Right lobe of liver (tissue), 6 donors: Measurements from ENCODE around the gene ERCC8. TPM values are rescaled to one million over a fixed set of nuclear protein-coding genes. Genes with fewer than 3 reads are reported as not detected.
"Not testable (repeated sequence)": the region's sequence is repeated elsewhere in the genome, so short reads cannot be mapped to it uniquely, and the experiment has no call there.

Experiments used
- ATAC-seq, 4 donors: fragments of 200-7000 bp; cut with Tn5 transposase; one replicate each; pipeline ENCODE4 v1.9.1; 2020; ENCODE audit warnings: mild to moderate bottlenecking in 4 of 4, moderate library complexity in 4 of 4
- DNase-seq, 3 donors: peaks; one replicate each; pipeline ENCODE4 v3.0.0-alpha.2; 2020
- H3K27ac ChIP-seq, 3 donors: fragments of 200-600 bp; one replicate each; pipeline ENCODE4 v1.8.0; 2022
- H3K27me3 ChIP-seq, 2 donors: fragments of 200-600 bp; one replicate each; pipeline ENCODE4 v1.8.0; 2022
- H3K36me3 ChIP-seq, 4 donors: fragments of 200-600 bp; sonication (generic) in 1 of 4; one replicate each; pipeline versions ENCODE4 v1.5.1 to v1.8.0; 2017 to 2022; ENCODE audit warnings: control low read depth in 1 of 4
- H3K4me1 ChIP-seq, 4 donors: fragments of 200-600 bp; sonication (generic) in 1 of 4; one replicate each; pipeline versions ENCODE4 v1.5.1 to v1.8.0; 2017 to 2022; ENCODE audit warnings: control low read depth in 1 of 4
- H3K4me3 ChIP-seq, 3 donors: fragments of 200-600 bp; one replicate each; pipeline ENCODE4 v1.8.0; 2022
- H3K9me3 ChIP-seq, 4 donors: fragments of 200-600 bp; sonication (generic) in 1 of 4; one replicate each; pipeline versions ENCODE4 v1.5.1 to v1.8.0; 2017 to 2022; ENCODE audit warnings: control low read depth in 1 of 4
- CTCF ChIP-seq, 4 donors: fragments of 200-600 bp in 3 of 4; fragments of 450-650 bp in 1 of 4; IDR thresholded peaks; one replicate each; pipeline versions ENCODE4 v1.5.1 to v1.8.0; 2016 to 2022; ENCODE audit warnings: antibody characterized with exemption in 4 of 4, mild to moderate bottlenecking in 2 of 4
- POLR2A ChIP-seq: fragments of 450-650 bp; IDR thresholded peaks from one replicate; pipeline ENCODE4 v1.6.1; 2017; ENCODE audit warnings: antibody characterized with exemption, mild to moderate bottlenecking
- WGBS: methylation state at CpG from one replicate; pipeline ENCODE4 v1.1.6; 2018; ENCODE audit warnings: low coverage, low lambda C conversion rate; ENCODE audit not compliant: insufficient coverage; ENCODE audit errors: missing lambda C conversion rate; 5-methylcytosine and 5-hydroxymethylcytosine counted together
- intact Hi-C, 2 donors: fragments of 100-400 bp; cut with DNase I; formaldehyde crosslinking; loops; one replicate each; pipeline versions ENCODE4 v1.11.2 to v1.14.1; 2022
- total RNA-seq, 6 experiments: library from RNA; depleted of rRNA in 2 of 6; stranded (reverse); fragments of >200 nt in 2 of 6; fragmentation: NEBNext Ultra II Directional in 3 of 6; extraction: Animal tissue kit (Norgen Biotek cat#: 25700) in 3 of 6; gene quantifications; one replicate each; pipeline versions ENCODE4 v1.1.0 to v1.2.4, GENCODE V29; 2016 to 2023
- donor health status: DM: no; HTN: yes; CAD: no.
- donor health status: DM: no; HTN: no; CAD: no.
- donor health status: DM: no; HTN: no; CAD: no.
- donor health status: DM: no; HTN: yes; CAD: no.
- donor health status: DM: no; HTN: yes; CAD: no.

ERCC8 gene
- total RNA-seq, 6 experiments from 2014 or later = 4.0 to 10.7 (median 4.5) TPM

DNA sequence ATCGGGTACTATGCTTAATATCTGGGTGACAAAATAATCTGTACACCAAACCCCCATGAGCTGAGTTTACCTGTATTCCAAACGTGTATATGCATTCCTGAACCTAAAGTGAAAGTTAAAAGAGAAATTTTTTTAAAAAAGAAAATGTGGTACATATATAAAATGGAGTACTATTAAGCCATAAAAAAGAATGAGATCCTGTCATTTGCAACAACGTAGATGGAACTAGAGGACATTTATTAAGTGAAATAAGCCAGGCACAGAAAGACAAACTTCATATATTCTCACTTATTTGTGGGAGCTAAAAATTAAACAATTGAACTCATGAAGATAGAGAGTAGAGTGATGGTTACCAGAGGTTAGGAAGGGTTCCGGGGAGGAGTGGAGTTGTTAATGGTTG is 44.9 kb upstream of the ERCC8 start:
- H3K27me3 ChIP-seq = no peaks in the 10 kb centered on the region
- H3K27ac ChIP-seq = no peak overlapping the region
- WGBS = 88% methylated on average over 4 of the region's 4 CpGs
- ATAC-seq (no peak), DNase-seq (no peak)
- H3K4me1 ChIP-seq = no peaks in the 10 kb centered on the region
- intact Hi-C loops = no loop called here
- TF ChIP-seq CTCF (IDR thresholded peaks at IDR 0.05) (no peak), POLR2A (no peak)
- no peaks in the 10 kb centered on the region for H3K36me3 ChIP-seq
- H3K9me3 ChIP-seq = no peaks in the 10 kb centered on the region
- H3K4me3 ChIP-seq = no peak overlapping the region

- intact Hi-C loops, DNase-seq, H3K27me3 ChIP-seq, H3K4me3 ChIP-seq, H3K27ac ChIP-seq, ATAC-seq, H3K4me1 ChIP-seq, H3K36me3 ChIP-seq, H3K9me3 ChIP-seq: not testable (repeated sequence)
- 78% methylated on average over 3 of the region's 3 CpGs for WGBS
Observed at GRCh38 chr5:60982127-60982526, 37.3 kb upstream of the ERCC8 start.

DNA sequence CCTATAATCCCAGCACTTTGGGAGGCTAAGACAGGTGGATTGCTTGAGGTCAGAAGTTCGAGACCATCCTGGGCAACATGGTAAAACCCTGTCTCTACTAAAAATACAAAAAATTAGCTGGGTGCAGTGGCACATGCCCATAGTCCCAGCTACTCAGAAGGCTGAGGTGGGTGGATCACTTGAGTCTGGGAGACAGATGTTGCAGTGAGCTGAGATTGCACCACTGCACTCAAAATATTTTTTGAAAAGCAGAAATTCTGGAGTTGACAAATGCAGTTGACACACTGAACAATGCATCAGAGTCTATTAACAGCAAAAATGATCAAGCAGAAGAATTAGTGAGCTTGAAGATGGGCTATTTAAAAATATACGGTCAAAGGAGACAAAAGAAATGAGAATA is 35.6 kb upstream of the ERCC8 start:
- Histone ChIP-seq H3K27me3 (no peaks in the 10 kb centered on the region), H3K9me3 (no peaks in the 10 kb centered on the region), H3K27ac (no peak overlapping the region), H3K36me3 (no peaks in the 10 kb centered on the region), H3K4me1 (no peaks in the 10 kb centered on the region), H3K4me3 (no peak overlapping the region)
- no peak for ATAC-seq
- TF ChIP-seq POLR2A (no peak), CTCF (IDR thresholded peaks at IDR 0.05) (no peak)
- 91% methylated on average over 2 of the region's 2 CpGs for WGBS
- intact Hi-C loops = no loop called here
- no peak for DNase-seq

- no peak for DNase-seq
- no peaks in the 10 kb centered on the region for H3K4me1 ChIP-seq
- 88% methylated on average over 1 of the region's 1 CpG for WGBS
- H3K4me3 ChIP-seq = no peak overlapping the region
- H3K36me3 ChIP-seq = no peaks in the 10 kb centered on the region
- intact Hi-C loops = no loop called here
- TF ChIP-seq CTCF (IDR thresholded peaks at IDR 0.05) (no peak), POLR2A (no peak)
- ATAC-seq = no peak
- H3K9me3 ChIP-seq = no peaks in the 10 kb centered on the region
- no peaks in the 10 kb centered on the region for H3K27me3 ChIP-seq
- H3K27ac ChIP-seq = no peak overlapping the region
Observed at GRCh38 chr5:60978968-60979367, 34.1 kb upstream of the ERCC8 start.

DNA sequence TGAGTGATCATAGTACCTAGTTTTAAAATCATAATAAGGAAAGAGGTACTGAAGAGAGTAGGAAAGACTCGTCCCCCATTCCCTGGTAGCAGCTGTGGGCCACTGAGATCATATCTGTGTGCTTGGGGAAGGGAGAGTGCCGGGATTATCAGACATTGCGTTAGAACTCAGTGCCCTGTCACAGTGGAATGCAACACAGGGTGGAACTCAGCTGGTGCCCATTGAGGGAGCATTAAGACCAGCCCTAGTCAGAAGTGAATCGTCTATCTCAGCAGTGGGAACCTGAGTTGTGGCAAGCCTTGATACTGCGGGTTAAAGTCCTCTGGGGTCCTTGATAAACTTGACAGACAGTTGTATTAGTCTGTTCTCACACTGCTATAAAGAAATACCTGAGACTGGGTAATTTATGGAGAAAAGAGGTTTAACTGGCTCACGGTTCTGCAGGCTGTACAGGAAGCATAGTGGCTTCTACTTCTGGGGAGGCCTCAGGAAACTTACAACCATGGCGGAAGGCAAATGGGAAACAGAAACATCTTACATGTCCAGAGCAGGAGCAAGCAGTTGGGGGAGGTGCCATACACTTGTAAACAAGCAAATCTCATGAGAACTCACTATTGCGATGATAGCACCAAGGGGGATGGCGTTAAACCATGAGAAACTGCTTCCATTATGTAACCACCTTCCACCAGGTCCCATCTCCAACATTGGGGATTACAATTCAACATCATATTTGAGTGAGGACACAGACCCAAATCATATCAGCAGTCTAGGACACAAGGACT is 33.3 kb upstream of the ERCC8 start:
- WGBS = 90% methylated on average over 6 of the region's 9 CpGs
- no peak overlapping the region for H3K4me3 ChIP-seq
- H3K36me3 ChIP-seq = no peaks in the 10 kb centered on the region
- H3K4me1 ChIP-seq = no peaks in the 10 kb centered on the region
- ATAC-seq (no peak), DNase-seq (no peak)
- no peak overlapping the region for H3K27ac ChIP-seq
- no peaks in the 10 kb centered on the region for H3K9me3 ChIP-seq
- intact Hi-C loops = no loop called here
- no peak for TF ChIP-seq POLR2A
- no peak for TF ChIP-seq CTCF (IDR thresholded peaks at IDR 0.05)
- no peaks in the 10 kb centered on the region for H3K27me3 ChIP-seq
